ENCODE measurements around the gene FARSB. TPM values are rescaled to one million over a fixed set of nuclear protein-coding genes. Genes with fewer than 3 reads are reported as not detected.
"Not testable (repeated sequence)": the region's sequence is repeated elsewhere in the genome, so short reads cannot be mapped to it uniquely, and the experiment has no call there.

Gene FARSB
- total RNA-seq, 2 donors from 2014 or later, result 11.9 to 16.2 TPM

DNA sequence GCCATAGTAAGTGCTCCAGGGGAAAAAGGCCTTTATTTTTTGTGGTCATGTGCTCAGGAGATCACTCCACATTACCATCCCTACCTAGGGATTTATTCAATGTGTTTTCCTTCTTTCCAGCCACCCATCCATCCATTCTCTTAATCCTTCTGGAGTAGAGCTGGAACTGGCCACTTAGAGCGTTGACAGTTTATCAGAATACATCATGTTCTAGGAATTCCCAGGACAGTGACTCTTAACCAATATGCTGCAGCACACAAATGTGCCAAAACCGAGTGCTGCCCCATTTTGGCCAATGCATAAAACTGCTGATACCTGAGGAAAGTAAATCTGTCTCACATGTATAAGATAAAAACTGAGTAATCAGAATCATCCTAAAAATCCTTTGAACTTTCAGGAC is 63.7 kb downstream of the FARSB start:
- no peaks in the 10 kb centered on the region for H3K4me1 ChIP-seq (replicated peaks)
- H3K9me3 ChIP-seq, result no peaks in the 10 kb centered on the region
- WGBS, result 78% methylated on average over 2 of the region's 2 CpGs
- H3K36me3 ChIP-seq, result no peaks in the 10 kb centered on the region
- intact Hi-C loops (cut with DNase I), result no loop called here
- TF ChIP-seq CTCF (IDR thresholded peaks at IDR 0.05) (no peak), POLR2AphosphoS5 (IDR thresholded peaks at IDR 0.05) (no peak), POLR2A (IDR thresholded peaks at IDR 0.05) (no peak)
- no peak for DNase-seq (ENCODE audit: low spot score)
- no peak overlapping the region for H3K27ac ChIP-seq
- H3K4me3 ChIP-seq, result no peak overlapping the region
- no peaks in the 10 kb centered on the region for H3K27me3 ChIP-seq (replicated peaks; ENCODE audit: insufficient read depth)

DNA sequence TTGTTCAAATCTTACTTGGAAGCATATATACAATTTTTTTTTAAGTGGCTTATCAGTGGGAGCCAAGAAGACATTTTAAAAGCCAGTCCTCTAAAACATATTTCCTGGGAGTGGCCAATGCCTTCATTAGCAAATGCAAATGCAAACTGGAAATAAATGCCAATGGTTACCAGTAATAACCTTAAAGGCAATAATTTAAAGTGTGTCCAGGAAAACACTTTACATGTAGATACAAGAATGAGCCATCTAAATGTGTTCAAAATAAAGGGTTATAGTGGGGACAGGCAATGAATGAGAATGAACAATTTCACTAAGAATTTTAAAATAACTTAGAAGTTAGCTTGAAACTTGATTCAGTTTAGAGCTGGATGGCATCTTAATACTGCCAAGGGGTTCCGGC is 64.2 kb downstream of the FARSB start:
- intact Hi-C loops (cut with DNase I), result no loop called here
- 97% methylated on average over 1 of the region's 1 CpG for WGBS

DNA sequence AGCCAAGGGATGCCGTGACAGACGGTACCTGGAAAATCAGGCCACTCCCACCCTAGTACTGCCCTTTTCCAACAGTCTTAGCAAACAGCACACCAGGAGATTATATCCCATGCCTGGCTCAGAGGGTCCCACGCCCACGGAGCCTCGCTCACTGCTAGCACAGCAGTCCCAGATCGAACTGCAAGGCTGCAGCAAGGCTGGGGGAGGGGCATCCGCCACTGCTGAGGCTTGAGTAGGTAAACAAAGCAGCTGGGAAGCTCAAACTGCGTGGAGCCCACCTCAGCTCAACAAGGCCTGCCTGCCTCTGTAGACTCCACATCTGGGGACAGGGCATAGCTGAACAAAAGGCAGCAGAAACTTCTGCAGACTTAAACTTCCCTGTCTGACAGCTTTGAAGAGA is 71.3 kb downstream of the FARSB start:
- H3K9me3 ChIP-seq; H3K4me1 ChIP-seq (replicated peaks); H3K4me3 ChIP-seq; H3K27me3 ChIP-seq (replicated peaks; ENCODE audit: insufficient read depth); H3K36me3 ChIP-seq; DNase-seq (ENCODE audit: low spot score); intact Hi-C loops (cut with DNase I); H3K27ac ChIP-seq: not testable (repeated sequence)
- 97% methylated on average over 8 of the region's 8 CpGs for WGBS

More for the DNA sequence above, 64.2 kb downstream of the FARSB start:
- TF ChIP-seq POLR2A (IDR thresholded peaks at IDR 0.05) (no peak), POLR2AphosphoS5 (IDR thresholded peaks at IDR 0.05) (no peak), CTCF (IDR thresholded peaks at IDR 0.05) (no peak)
- H3K36me3 ChIP-seq, result no peaks in the 10 kb centered on the region
- H3K9me3 ChIP-seq, result no peaks in the 10 kb centered on the region
- no peak overlapping the region for H3K27ac ChIP-seq
- no peaks in the 10 kb centered on the region for H3K27me3 ChIP-seq (replicated peaks; ENCODE audit: insufficient read depth)
- H3K4me1 ChIP-seq (replicated peaks), result no peaks in the 10 kb centered on the region
- H3K4me3 ChIP-seq, result no peak overlapping the region
- DNase-seq (ENCODE audit: low spot score), result no peak

GRCh38 chr2:222582928-222583327 is 73.0 kb downstream of the FARSB start:
- Histone ChIP-seq H3K36me3 (no peaks in the 10 kb centered on the region), H3K9me3 (no peaks in the 10 kb centered on the region), H3K27me3 (replicated peaks; ENCODE audit: insufficient read depth) (no peaks in the 10 kb centered on the region), H3K4me3 (no peak overlapping the region), H3K4me1 (replicated peaks) (no peaks in the 10 kb centered on the region), H3K27ac (no peak overlapping the region)
- DNase-seq (ENCODE audit: low spot score), result no peak
- peak in 1 of 4 experiments; percentile 12 for TF ChIP-seq CTCF (IDR thresholded peaks at IDR 0.05)
- TF ChIP-seq POLR2A (IDR thresholded peaks at IDR 0.05), result no peak
- intact Hi-C loops (cut with DNase I), result no loop called here

DNA sequence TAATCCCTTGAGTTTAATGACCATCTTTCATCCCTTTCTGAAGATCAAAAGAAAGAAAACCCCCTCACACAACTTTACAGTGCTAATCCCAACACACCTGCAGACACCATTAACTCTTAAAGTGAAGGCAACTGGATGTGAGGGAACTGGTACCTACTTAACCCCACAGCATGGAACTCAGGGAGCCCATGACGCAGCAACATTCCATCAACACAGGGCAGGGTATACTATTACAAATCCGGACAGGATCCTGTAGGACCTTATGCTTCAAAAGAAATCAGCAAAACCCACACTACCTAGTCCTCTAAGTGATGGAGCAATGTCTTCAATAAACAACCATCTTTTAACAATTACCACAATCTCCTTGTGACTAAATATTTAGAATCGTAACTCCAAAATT is 78.6 kb downstream of the FARSB start:
- Histone ChIP-seq H3K36me3 (no peaks in the 10 kb centered on the region), H3K27me3 (replicated peaks; ENCODE audit: insufficient read depth) (no peaks in the 10 kb centered on the region), H3K9me3 (no peaks in the 10 kb centered on the region), H3K4me3 (no peak overlapping the region), H3K4me1 (replicated peaks) (peaks cover 4% of the 10 kb centered on the region), H3K27ac (no peak overlapping the region)
- intact Hi-C loops (cut with DNase I), result no loop called here
- WGBS, result 81% methylated on average over 3 of the region's 3 CpGs
- DNase-seq (ENCODE audit: low spot score), result no peak
- no peak for TF ChIP-seq POLR2A (IDR thresholded peaks at IDR 0.05)
- TF ChIP-seq CTCF (IDR thresholded peaks at IDR 0.05), result no peak
- TF ChIP-seq POLR2AphosphoS5 (IDR thresholded peaks at IDR 0.05), result no peak

All from prostate gland (tissue), 2 donors.